ENCODE results near the gene FAM13A. TPM values are rescaled to one million over a fixed set of nuclear protein-coding genes. Genes with fewer than 3 reads are reported as not detected.

The FAM13A gene
- total and polyA plus RNA-seq, 2 of the 8 experiments (the other 6 are each of a cell fraction or from before 2014, with no cell fraction given) = 7.1 to 16.5 TPM

GRCh38 chr4:89024051-89024675, 32.8 kb downstream of the FAM13A start:
- POLR2A ChIA-PET (ENCODE audit: partially characterized antibody) = interaction anchor here (1.1 kb wide), 1 partner anchor 208 kb away, joined by 5 read pairs; no protein-coding TSS in a partner anchor
- Histone ChIP-seq H3K27ac (ENCODE audit: low read depth, low read length) (no peak overlapping the region), H3K56ac (replicated peaks; ENCODE audit: insufficient read length, low read depth, low read length) (no peak overlapping the region), H3K36me3 (ENCODE audit: control insufficient read depth in 2 of 4, insufficient read depth in 4 of 4, low read length in 3 of 4) (peaks cover 0 to 6% (median 4%) of the 10 kb centered on the region in 4 experiments; a peak in 4 of 8 replicates), H3K18ac (ENCODE audit: extremely low read depth, low read length) (no peak overlapping the region), H4K5ac (ENCODE audit: insufficient read length, low read depth, low read length) (no peak overlapping the region), H3K9me3 (ENCODE audit: insufficient read depth in 2 of 2, low read depth in 1 of 2, low read length in 1 of 2) (no peaks in the 10 kb centered on the region), H3K9ac (replicated peaks in 1 of 4; ENCODE audit: extremely low read depth in 1 of 4, low read depth in 3 of 4, low read length in 3 of 4) (no peak overlapping the region), H2AFZ (ENCODE audit: low read length) (no peak overlapping the region), H2AK5ac (ENCODE audit: low read depth, low read length) (no peak overlapping the region), H2BK12ac (ENCODE audit: low read depth, low read length) (no peak overlapping the region), H3K4me3 (ENCODE audit: extremely low read depth in 1 of 4, insufficient read depth in 2 of 4, low read depth in 3 of 4, low read length in 4 of 4) (no peak overlapping the region), H4K8ac (ENCODE audit: extremely low read depth, insufficient read depth, low read length) (no peak overlapping the region), H2BK15ac (ENCODE audit: low read length) (no peak overlapping the region), H3K27me3 (replicated peaks in 1 of 4; ENCODE audit: control insufficient read depth in 3 of 4, extremely low read depth in 1 of 4, insufficient read depth in 3 of 4, low read length in 3 of 4) (no peaks in the 10 kb centered on the region), H3K79me1 (ENCODE audit: low read depth, low read length) (no peaks in the 10 kb centered on the region; the same call in 1 of the 2 replicates), H3K4me2 (ENCODE audit: insufficient read depth in 1 of 2, low read depth in 2 of 2, low read length in 2 of 2) (no peak overlapping the region), H2BK5ac (ENCODE audit: low read depth, low read length) (no peak overlapping the region), H3K14ac (ENCODE audit: insufficient read length) (no peak overlapping the region), H3K79me2 (ENCODE audit: control insufficient read depth in 1 of 2, insufficient read depth in 2 of 2, low read length in 2 of 2) (peaks cover 0 to under 1% of the 10 kb centered on the region in 2 experiments; a peak in 2 of 4 replicates), H2BK120ac (replicated peaks; ENCODE audit: low read depth, low read length) (no peak overlapping the region), H3K23me2 (ENCODE audit: low read depth, low read length) (no peaks in the 10 kb centered on the region), H2BK20ac (ENCODE audit: low read length) (no peak overlapping the region), H3K4me1 (replicated peaks in 1 of 4; ENCODE audit: control insufficient read depth in 3 of 4, insufficient read depth in 4 of 4, low read length in 3 of 4) (no peaks in the 10 kb centered on the region), H3K4ac (replicated peaks; ENCODE audit: insufficient read length, low read depth, low read length) (no peak overlapping the region), H4K91ac (replicated peaks; ENCODE audit: insufficient read length, low read length) (no peak overlapping the region), H3K23ac (ENCODE audit: insufficient read length) (no peak overlapping the region), H4K20me1 (replicated peaks in 1 of 2; ENCODE audit: control insufficient read depth in 1 of 2, insufficient read depth in 2 of 2, low read length in 2 of 2) (no peaks in the 10 kb centered on the region)
- TF ChIP-seq KDM5A (IDR thresholded peaks at IDR 0.05; ENCODE audit: low read length) = no peak
- no peak for TF ChIP-seq SIRT6 (IDR thresholded peaks at IDR 0.05; ENCODE audit: low read length)
- no peak for TF ChIP-seq POU5F1 (IDR thresholded peaks at IDR 0.05; ENCODE audit: low read depth, low read length)
- no peak for TF ChIP-seq EZH2 (IDR thresholded peaks at IDR 0.05; ENCODE audit: low read depth, low read length, severe bottlenecking)
- no peak for TF ChIP-seq POLR2AphosphoS5 (IDR thresholded peaks at IDR 0.05; ENCODE audit: low read depth, low read length)
- TF ChIP-seq SP2 (IDR thresholded peaks at IDR 0.05; ENCODE audit: low read length) = no peak
- no peak for TF ChIP-seq FOSL1 (IDR thresholded peaks at IDR 0.05; ENCODE audit: insufficient read depth, low read depth, low read length)
- peak; percentile 87 for TF ChIP-seq CEBPB (IDR thresholded peaks at IDR 0.05; ENCODE audit: low read depth, low read length)
- TF ChIP-seq CTCF (IDR thresholded peaks at IDR 0.05; ENCODE audit: control extremely low read depth in 1 of 3, insufficient read depth in 1 of 3, low read depth in 1 of 3, low read length in 3 of 3) = peak in 2 of 3 experiments; percentile 71 to 74; a peak in 3 of 4 replicates
- TF ChIP-seq RAD21 (IDR thresholded peaks at IDR 0.05 in 1 of 2, conservative IDR thresholded peaks at IDR 0.05 in 1 of 2; ENCODE audit: low read depth in 2 of 2, low read length in 2 of 2) = peak; percentile 95
- no peak for TF ChIP-seq CHD1 (IDR thresholded peaks at IDR 0.05; ENCODE audit: low read depth, low read length)
- peak; percentile 88 for FAIRE-seq
- CTCF ChIA-PET (ENCODE audit: partially characterized antibody) = interaction anchor here (0.7 to 12.0 kb wide), 29 partner anchors 13 to 490 kb away, joined by 3 to 224 read pairs (median 4); no protein-coding TSS in a partner anchor
- no peak for DNase-seq (ENCODE audit: low read depth in 1 of 2, low spot score in 2 of 2)
- 72% methylated on average over 4 of the region's 4 CpGs; no CpG with 5 or more reads in 1 of the 2 experiments for WGBS, 2 experiments (ENCODE audit: extremely low coverage in 1 of 2, insufficient coverage in 1 of 2, insufficient read length in 1 of 2, insufficient replicate concordance in 2 of 2, low coverage in 1 of 2, low lambda C conversion rate in 2 of 2, missing lambda C conversion rate in 1 of 2)

All from H1 (cell line).